ENCODE results near the gene TRIM42.

DNA sequence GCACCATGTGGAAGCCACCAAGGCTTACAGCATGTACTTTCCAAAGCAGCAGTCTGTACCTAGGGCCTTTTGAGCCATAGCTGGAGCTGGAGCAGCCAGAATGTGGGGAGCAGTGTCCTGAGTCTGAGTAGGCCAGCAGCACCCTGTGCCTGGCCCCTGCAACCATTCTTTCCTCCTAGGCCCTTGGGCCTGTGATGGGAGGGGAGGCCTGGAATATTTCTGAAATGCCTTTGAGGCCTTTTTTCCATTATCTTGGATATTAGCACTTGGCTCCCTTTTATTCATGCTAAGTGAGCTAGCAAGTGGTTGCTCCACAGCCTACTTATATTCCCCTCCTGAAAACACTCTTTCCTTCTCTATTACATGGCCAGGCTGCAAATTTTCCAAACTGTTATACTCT lies 28.1 kb downstream of the TRIM42 start:
- TF ChIP-seq POLR2AphosphoS5 (IDR thresholded peaks at IDR 0.05; ENCODE audit: low read depth, low read length) (no peak), POLR2A (IDR thresholded peaks at IDR 0.05; ENCODE audit: low read depth, low read length) (no peak), SPI1 (IDR thresholded peaks at IDR 0.05; ENCODE audit: low read depth, low read length) (no peak), TAF1 (IDR thresholded peaks at IDR 0.05; ENCODE audit: low read depth, low read length) (no peak)
